Progenitor cell of endocrine pancreas (in vitro differentiated cells): ENCODE data around the gene AGTRAP. TPM values are rescaled to one million over a fixed set of nuclear protein-coding genes. Genes with fewer than 3 reads are reported as not detected.

Source experiments
- DNase-seq: peaks from one replicate; pipeline ENCODE4 v3.0.0; 2021; ENCODE audit warnings: low spot score; ENCODE audit not compliant: unreplicated experiment
- H3K27ac Mint-ChIP-seq: 2 replicates; pipeline ENCODE4 v1.8.0; 2021; ENCODE audit warnings: mild to moderate bottlenecking, moderate library complexity, mixed read lengths
- H3K27me3 Mint-ChIP-seq: 2 replicates; pipeline ENCODE4 v1.8.0; 2021; ENCODE audit warnings: mixed read lengths
- H3K36me3 Mint-ChIP-seq: 2 replicates; pipeline ENCODE4 v1.8.0; 2022; ENCODE audit warnings: mixed read lengths; ENCODE audit not compliant: insufficient read depth
- H3K4me1 Mint-ChIP-seq: 2 replicates; pipeline ENCODE4 v1.8.0; 2021; ENCODE audit warnings: low read depth, mixed read lengths
- H3K4me3 Mint-ChIP-seq: 2 replicates; pipeline ENCODE4 v1.8.0; 2021; ENCODE audit warnings: low read depth, mild to moderate bottlenecking, moderate library complexity, mixed read lengths
- H3K9me3 Mint-ChIP-seq: 2 replicates; pipeline ENCODE4 v1.8.0; 2021; ENCODE audit warnings: low read depth, mixed read lengths
- CTCF ChIP-seq: fragments of 200-600 bp; sonication (generic); IDR thresholded peaks from one replicate; pipeline ENCODE4 v1.5.0; 2021; ENCODE audit warnings: antibody characterized with exemption, mild to moderate bottlenecking; ENCODE audit not compliant: unreplicated experiment
- total RNA-seq: library from RNA; stranded (reverse); gene quantifications from 2 replicates; pipeline ENCODE4 v1.2.1, GENCODE V29; 2021

The AGTRAP gene
- total RNA-seq, 1 donor from 2014 or later, result 34.2 TPM

- TF ChIP-seq CTCF, result no peak
- Mint-ChIP-seq H3K4me1 (no peaks in the 10 kb centered on the region), H3K27ac (no peak overlapping the region), H3K4me3 (no peak overlapping the region), H3K36me3 (no peaks in the 10 kb centered on the region), H3K27me3 (peaks cover 3% of the 10 kb centered on the region), H3K9me3 (no peaks in the 10 kb centered on the region)
- DNase-seq, result no peak
These were observed 34.1 kb downstream of the AGTRAP start for GRCh38 chr1:11770011-11770410.

GRCh38 chr1:11771481-11772043 lies 35.6 kb downstream of the AGTRAP start:
- no peak for TF ChIP-seq CTCF
- Mint-ChIP-seq H3K27me3 (peaks cover 3% of the 10 kb centered on the region), H3K4me1 (no peaks in the 10 kb centered on the region), H3K27ac (no peak overlapping the region), H3K36me3 (no peaks in the 10 kb centered on the region), H3K4me3 (no peak overlapping the region), H3K9me3 (no peaks in the 10 kb centered on the region)
- no peak for DNase-seq

GRCh38 chr1:11772458-11772857 lies 36.5 kb downstream of the AGTRAP start:
- no peak for TF ChIP-seq CTCF
- Mint-ChIP-seq H3K36me3 (no peaks in the 10 kb centered on the region), H3K27me3 (peaks cover 1% of the 10 kb centered on the region), H3K4me1 (no peaks in the 10 kb centered on the region), H3K27ac (no peak overlapping the region), H3K9me3 (no peaks in the 10 kb centered on the region), H3K4me3 (no peak overlapping the region)
- no peak for DNase-seq

- DNase-seq, result no peak
- H3K4me1 Mint-ChIP-seq, result no peaks in the 10 kb centered on the region
- no peak for TF ChIP-seq CTCF
- no peak overlapping the region for H3K4me3 Mint-ChIP-seq
- H3K27me3 Mint-ChIP-seq, result no peaks in the 10 kb centered on the region
- H3K36me3 Mint-ChIP-seq, result no peaks in the 10 kb centered on the region
- H3K9me3 Mint-ChIP-seq, result no peaks in the 10 kb centered on the region
- no peak overlapping the region for H3K27ac Mint-ChIP-seq
These were observed 38.8 kb downstream of the AGTRAP start for GRCh38 chr1:11774753-11775152.

- DNase-seq, result no peak
- Mint-ChIP-seq H3K4me3 (no peak overlapping the region), H3K9me3 (no peaks in the 10 kb centered on the region), H3K27ac (no peak overlapping the region), H3K4me1 (no peaks in the 10 kb centered on the region), H3K36me3 (no peaks in the 10 kb centered on the region), H3K27me3 (no peaks in the 10 kb centered on the region)
- TF ChIP-seq CTCF, result no peak
These were observed 41.9 kb downstream of the AGTRAP start for GRCh38 chr1:11777658-11778322.
